NCI-H2081 treated with DMSO at 0.1 percent for 48 hours (cell line): ENCODE results near the gene HOMER1.

ENCODE experiments used
- DNase-seq: peaks from one replicate; lab custom pipeline; 2025; lab: John Stamatoyannopoulos, UW

The HOMER1 gene

GRCh38 chr5:79489773-79490172 lies 24.2 kb downstream of the HOMER1 start:
- DNase-seq, result no peak

DNA sequence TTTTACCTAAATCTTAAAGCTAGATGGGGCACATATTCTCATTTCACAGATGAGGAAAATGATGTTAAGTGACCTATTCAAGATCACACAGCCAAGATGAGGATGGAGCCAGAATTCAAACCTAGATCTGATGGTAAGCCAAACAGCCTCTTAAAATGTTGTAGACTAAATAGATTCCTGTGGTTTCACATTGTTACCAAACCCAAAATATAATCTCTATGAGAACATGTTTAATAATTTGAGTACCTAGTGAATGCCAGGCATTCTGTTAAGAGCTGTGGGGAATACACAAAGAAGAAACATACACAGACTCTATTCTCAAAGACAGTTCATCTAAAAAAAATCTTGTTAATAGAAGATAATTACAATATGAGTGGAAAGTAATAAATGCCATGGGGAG lies 25.2 kb downstream of the HOMER1 start:
- no peak for DNase-seq

DNA sequence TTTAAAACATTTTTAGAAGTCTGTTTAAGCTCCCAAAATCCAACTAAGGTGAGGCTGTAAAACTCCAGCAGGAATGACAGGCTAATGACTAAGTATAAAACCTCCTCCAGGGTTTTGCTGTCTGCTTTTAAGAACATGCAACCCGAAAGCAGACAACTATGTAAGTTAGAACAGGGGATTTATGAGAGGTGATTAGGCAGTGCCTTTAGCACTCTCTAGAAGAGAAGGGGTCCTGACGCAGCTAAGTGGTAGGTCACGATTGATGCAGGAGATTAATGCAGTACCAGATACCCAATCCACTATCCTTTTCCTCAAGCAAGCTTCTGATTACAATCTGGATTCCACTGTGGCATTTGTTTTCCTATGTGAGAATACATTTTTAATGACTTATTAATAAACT lies 25.9 kb downstream of the HOMER1 start:
- no peak for DNase-seq

DNA sequence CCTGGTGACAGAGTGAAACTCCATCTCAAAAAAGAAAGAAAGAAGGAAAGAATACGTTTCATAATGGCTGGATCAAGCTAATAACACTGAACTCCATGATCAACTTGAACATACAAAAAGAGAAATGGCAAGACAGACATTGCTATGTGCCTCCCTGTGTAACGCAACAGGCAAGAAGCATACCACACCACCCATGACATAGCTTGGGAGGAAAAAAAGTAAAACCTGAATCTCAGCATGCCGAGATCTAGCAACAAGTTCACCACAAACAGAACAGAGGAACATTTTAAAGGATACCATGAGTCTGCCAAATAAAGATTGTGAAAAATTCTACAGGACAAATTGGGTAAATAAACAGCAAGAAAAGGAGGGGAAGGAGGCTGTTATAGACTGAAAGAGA lies 26.7 kb downstream of the HOMER1 start:
- no peak for DNase-seq

GRCh38 chr5:79486116-79486515 lies 27.8 kb downstream of the HOMER1 start:
- no peak for DNase-seq

- DNase-seq, result no peak
Measured at GRCh38 chr5:79484731-79485130, 29.2 kb downstream of the HOMER1 start.

- no peak for DNase-seq
Measured at GRCh38 chr5:79481574-79481973, 32.4 kb downstream of the HOMER1 start.

- DNase-seq, result no peak
Measured at GRCh38 chr5:79480991-79481390, 32.9 kb downstream of the HOMER1 start.

- no peak for DNase-seq
Measured at GRCh38 chr5:79475152-79475466, 38.8 kb downstream of the HOMER1 start.

- no peak for DNase-seq
Measured at GRCh38 chr5:79474367-79475151, 39.4 kb downstream of the HOMER1 start.

DNA sequence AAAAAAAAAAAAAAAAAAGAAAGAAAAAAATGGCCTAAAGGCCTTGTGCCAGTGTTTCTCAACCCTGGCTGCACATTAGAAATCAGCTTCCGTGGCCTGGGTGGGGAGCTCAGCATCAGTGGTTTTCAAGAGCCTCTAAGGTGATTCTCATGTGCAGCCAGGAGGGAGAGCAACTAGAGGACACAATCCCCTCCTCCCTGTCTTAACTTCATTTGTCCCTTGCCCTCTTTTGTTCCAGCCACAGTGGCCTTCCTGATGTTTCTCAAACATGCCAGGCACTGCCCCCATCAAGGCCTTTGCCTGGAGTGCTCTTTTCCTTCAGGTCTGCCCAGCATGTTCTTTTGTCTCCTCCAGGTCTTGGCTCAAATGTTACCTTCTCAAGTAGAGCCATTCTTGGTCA lies 42.4 kb downstream of the HOMER1 start:
- DNase-seq, result no peak

GRCh38 chr5:79464695-79465332 lies 49.1 kb downstream of the HOMER1 start:
- peak; percentile 21 for DNase-seq

GRCh38 chr5:79464278-79464677 lies 49.7 kb downstream of the HOMER1 start:
- no peak for DNase-seq

- no peak for DNase-seq
Measured at GRCh38 chr5:79459626-79460025, 54.3 kb downstream of the HOMER1 start.

DNA sequence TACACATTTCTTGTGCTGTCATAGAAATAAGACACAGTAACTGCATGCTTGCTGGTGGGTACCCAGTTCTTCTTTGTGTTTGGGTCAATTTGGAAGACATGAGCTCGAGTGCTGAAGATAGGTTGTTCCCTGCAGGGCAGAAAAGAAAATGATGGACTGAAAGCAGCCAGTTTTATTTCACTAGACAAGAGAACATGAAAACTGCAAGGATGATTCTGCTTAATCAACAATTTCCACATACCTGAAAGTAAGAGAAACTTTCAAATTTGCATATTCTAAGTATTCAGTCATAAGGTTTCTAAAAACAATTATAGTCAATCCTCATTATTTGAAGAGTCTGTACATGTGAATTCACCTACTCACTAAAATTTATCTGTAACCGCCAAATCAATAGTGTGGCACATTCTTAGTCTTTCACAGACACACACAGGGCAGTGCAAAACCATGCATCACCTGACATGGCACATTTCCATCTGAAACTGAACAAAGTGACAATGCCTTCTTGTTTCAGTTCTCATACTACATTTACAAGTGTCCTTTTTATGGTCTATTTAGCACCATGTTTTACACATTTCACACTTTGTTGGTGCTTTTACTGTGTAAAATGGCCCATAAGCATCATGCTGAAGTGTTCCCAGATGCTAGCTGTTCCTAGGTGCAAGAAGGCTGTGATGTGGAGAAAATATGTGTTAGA lies 56.9 kb downstream of the HOMER1 start:
- DNase-seq, result no peak

GRCh38 chr5:79456400-79456799 lies 57.5 kb downstream of the HOMER1 start:
- DNase-seq, result no peak

DNA sequence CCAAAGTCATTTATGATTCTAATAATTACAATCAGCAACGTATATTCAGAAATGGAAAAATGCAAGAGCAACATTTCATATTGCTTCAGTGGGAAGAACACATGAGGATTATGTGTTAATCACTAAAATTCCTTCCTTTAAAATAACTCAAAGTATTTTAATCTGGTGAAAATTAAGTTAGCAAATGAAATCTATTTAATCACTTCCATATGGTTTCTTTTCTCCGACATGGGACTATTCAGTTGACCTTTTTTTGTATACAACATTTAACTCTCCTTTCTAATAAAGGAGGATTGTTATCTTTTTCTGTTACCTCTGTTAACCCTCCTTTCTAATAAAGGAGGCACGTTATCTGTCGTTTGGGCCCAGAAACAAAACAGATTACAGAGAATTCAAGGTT lies 59.9 kb downstream of the HOMER1 start:
- no peak for DNase-seq

- no peak for DNase-seq
Measured at GRCh38 chr5:79448336-79448735, 65.6 kb downstream of the HOMER1 start.

- no peak for DNase-seq
Measured at GRCh38 chr5:79436821-79437220, 77.1 kb downstream of the HOMER1 start.

DNA sequence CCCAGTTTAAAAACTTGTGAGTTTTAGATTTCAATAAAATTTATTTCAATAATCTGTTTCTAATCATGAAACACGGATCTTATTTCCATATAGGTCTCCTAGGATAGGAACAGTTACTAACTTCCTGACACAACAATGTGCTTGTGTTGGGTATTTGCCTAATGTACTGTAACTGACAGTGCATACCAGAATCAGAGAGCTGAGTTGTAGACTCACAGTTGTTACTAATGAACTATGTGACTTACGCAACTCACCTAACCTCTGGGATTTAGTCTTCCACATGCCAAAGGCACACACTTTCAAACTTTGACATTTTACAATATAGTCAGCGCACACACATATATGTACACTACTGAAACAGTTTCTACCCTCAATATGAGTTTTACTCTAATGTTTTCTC lies 77.7 kb downstream of the HOMER1 start:
- no peak for DNase-seq

GRCh38 chr5:79430196-79430595 lies 83.7 kb downstream of the HOMER1 start:
- no peak for DNase-seq

DNA sequence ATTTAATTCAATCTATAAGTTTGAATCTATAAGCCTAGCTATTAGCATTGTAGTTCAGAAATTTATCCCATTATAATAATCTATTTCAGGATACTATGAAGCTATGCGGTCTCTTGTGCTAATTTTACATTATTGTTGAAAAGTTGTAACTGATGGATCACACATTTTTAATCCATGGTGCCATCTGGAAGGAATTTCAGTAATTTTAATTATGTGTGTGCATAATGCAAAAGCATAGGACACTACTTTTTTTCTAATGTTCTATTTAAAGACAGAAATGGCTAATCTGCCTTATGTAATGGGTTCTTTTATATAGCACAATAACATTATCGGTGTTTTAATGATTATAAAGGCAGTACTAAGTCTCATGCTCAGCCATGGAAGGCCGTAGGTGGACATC lies 90.6 kb downstream of the HOMER1 start:
- DNase-seq, result no peak

DNA sequence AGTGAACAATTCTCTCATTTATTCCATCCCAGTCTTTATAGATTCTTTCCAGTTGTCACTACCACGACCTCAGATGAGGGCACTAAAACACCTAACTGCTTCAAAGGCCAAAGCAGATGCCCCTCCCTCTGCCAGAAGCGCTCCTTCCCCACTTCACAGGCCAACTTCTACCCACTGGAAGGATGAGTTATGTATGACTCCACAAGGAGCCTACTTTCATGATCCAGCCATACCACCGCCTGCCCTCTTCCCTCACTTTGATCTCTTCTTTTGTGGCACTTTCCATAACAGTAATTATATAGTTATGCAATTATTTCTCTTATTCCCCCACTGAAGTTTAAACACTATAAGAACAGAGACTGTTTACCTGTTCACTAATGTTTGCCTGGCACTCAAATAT lies 93.7 kb downstream of the HOMER1 start:
- DNase-seq, result no peak
